ENCODE results near the gene KDM2B.
A peak's percentile ranks its signal among the peaks of the same experiment; 100 is the strongest.

KDM2B gene

GRCh38 chr12:121582583-121583333 lies 1.9 kb upstream of the KDM2B start:
- H4K20me1 ChIP-seq (ENCODE audit: insufficient read depth, low read length): no peaks in the 10 kb centered on the region
- peaks cover 48% of the 10 kb centered on the region for H3K79me2 ChIP-seq (ENCODE audit: insufficient read depth, low read length)
- H3K9me3 ChIP-seq (ENCODE audit: insufficient read depth, low read length, severe bottlenecking): no peaks in the 10 kb centered on the region
- no peak for ATAC-seq (ENCODE audit: insufficient read depth, low read depth)
- peak overlapping the region; percentile 64 for H3K4me2 ChIP-seq (ENCODE audit: insufficient read depth, low read length)
- no peaks in the 10 kb centered on the region; the same call in 1 of the 2 replicates for H3K36me3 ChIP-seq (ENCODE audit: insufficient read depth, low read length)
- H3K27me3 ChIP-seq (ENCODE audit: insufficient read depth, low read length, poor library complexity): no peaks in the 10 kb centered on the region
- H3K27ac ChIP-seq (ENCODE audit: low read length): peak overlapping the region; percentile 59; the same call in 1 of the 2 replicates
- H3K9ac ChIP-seq (ENCODE audit: low read depth, low read length): peak overlapping the region; percentile 90; the same call in 1 of the 2 replicates
- TF ChIP-seq EZH2 (IDR thresholded peaks at IDR 0.05; ENCODE audit: borderline replicate concordance, low read depth, low read length, severe bottlenecking) (no peak), CTCF (IDR thresholded peaks at IDR 0.05; ENCODE audit: borderline replicate concordance, extremely low read depth, low read length, poor library complexity, severe bottlenecking) (no peak)
- H3K4me1 ChIP-seq (ENCODE audit: insufficient read depth, low read length): peaks cover 54% of the 10 kb centered on the region
- H2AFZ ChIP-seq (ENCODE audit: low read depth, low read length): no peak overlapping the region
- no peak for DNase-seq
- H3K4me3 ChIP-seq (ENCODE audit: low read depth in 1 of 2, low read length in 2 of 2): peak overlapping the region in 1 of 2 experiments; percentile 29; a peak in 1 of 4 replicates

GRCh38 chr12:121581686-121582429 lies 1.0 kb upstream of the KDM2B start:
- Histone ChIP-seq H3K36me3 (ENCODE audit: insufficient read depth, low read length) (no peaks in the 10 kb centered on the region; the same call in 1 of the 2 replicates), H3K4me2 (ENCODE audit: insufficient read depth, low read length) (peak overlapping the region; percentile 64), H3K79me2 (ENCODE audit: insufficient read depth, low read length) (peaks cover 55% of the 10 kb centered on the region), H3K27ac (ENCODE audit: low read length) (peak overlapping the region; percentile 95), H3K27me3 (ENCODE audit: insufficient read depth, low read length, poor library complexity) (no peaks in the 10 kb centered on the region), H3K4me3 (ENCODE audit: low read depth in 1 of 2, low read length in 2 of 2) (peak overlapping the region; percentile 25 to 53; a peak in 3 of 4 replicates), H3K4me1 (ENCODE audit: insufficient read depth, low read length) (peaks cover 61% of the 10 kb centered on the region), H3K9ac (ENCODE audit: low read depth, low read length) (peak overlapping the region; percentile 90), H4K20me1 (ENCODE audit: insufficient read depth, low read length) (no peaks in the 10 kb centered on the region), H3K9me3 (ENCODE audit: insufficient read depth, low read length, severe bottlenecking) (no peaks in the 10 kb centered on the region), H2AFZ (ENCODE audit: low read depth, low read length) (peak overlapping the region; percentile 40; the same call in 1 of the 2 replicates)
- TF ChIP-seq EZH2 (IDR thresholded peaks at IDR 0.05; ENCODE audit: borderline replicate concordance, low read depth, low read length, severe bottlenecking) (no peak), CTCF (IDR thresholded peaks at IDR 0.05; ENCODE audit: borderline replicate concordance, extremely low read depth, low read length, poor library complexity, severe bottlenecking) (no peak)
- ATAC-seq (ENCODE audit: insufficient read depth, low read depth): no peak
- no peak for DNase-seq

GRCh38 chr12:121579981-121580868 lies 598 bp downstream of the KDM2B start:
- TF ChIP-seq CTCF (IDR thresholded peaks at IDR 0.05; ENCODE audit: borderline replicate concordance, extremely low read depth, low read length, poor library complexity, severe bottlenecking) (no peak), EZH2 (IDR thresholded peaks at IDR 0.05; ENCODE audit: borderline replicate concordance, low read depth, low read length, severe bottlenecking) (no peak)
- Histone ChIP-seq H3K4me2 (ENCODE audit: insufficient read depth, low read length) (peak overlapping the region; percentile 64), H2AFZ (ENCODE audit: low read depth, low read length) (peak overlapping the region; percentile 71), H3K36me3 (ENCODE audit: insufficient read depth, low read length) (peaks cover 14% of the 10 kb centered on the region), H3K27me3 (ENCODE audit: insufficient read depth, low read length, poor library complexity) (no peaks in the 10 kb centered on the region), H3K79me2 (ENCODE audit: insufficient read depth, low read length) (peaks cover 63% of the 10 kb centered on the region), H3K27ac (ENCODE audit: low read length) (peak overlapping the region; percentile 95), H3K4me1 (ENCODE audit: insufficient read depth, low read length) (peaks cover 61% of the 10 kb centered on the region), H4K20me1 (ENCODE audit: insufficient read depth, low read length) (no peaks in the 10 kb centered on the region), H3K9me3 (ENCODE audit: insufficient read depth, low read length, severe bottlenecking) (no peaks in the 10 kb centered on the region), H3K4me3 (ENCODE audit: low read depth in 1 of 2, low read length in 2 of 2) (peak overlapping the region; percentile 53 to 79; a peak in 3 of 4 replicates), H3K9ac (ENCODE audit: low read depth, low read length) (peak overlapping the region; percentile 90)
- ATAC-seq (ENCODE audit: insufficient read depth, low read depth): peak; percentile 78
- DNase-seq: peak; percentile 84
